Testis (tissue), 2 donors: ENCODE results near the gene C6orf52.

Experiments used
- POLR2A ChIP-seq: fragments of 450-650 bp; IDR thresholded peaks from one replicate; pipeline ENCODE4 v1.6.1; 2017; ENCODE audit warnings: antibody characterized with exemption, mild to moderate bottlenecking, moderate library complexity
- TF ChIP-seq, protein P1 (sequence below), 3 experiments: fragments of 450-650 bp in 2 of 3; fragments of 200-600 bp in 1 of 3; sonication (generic) in 1 of 3; IDR thresholded peaks; one replicate each; pipeline ENCODE4 v1.5.1; 2016 to 2019; ENCODE audit warnings: antibody characterized with exemption in 3 of 3, mild to moderate bottlenecking in 2 of 3, moderate library complexity in 1 of 3

DNA sequence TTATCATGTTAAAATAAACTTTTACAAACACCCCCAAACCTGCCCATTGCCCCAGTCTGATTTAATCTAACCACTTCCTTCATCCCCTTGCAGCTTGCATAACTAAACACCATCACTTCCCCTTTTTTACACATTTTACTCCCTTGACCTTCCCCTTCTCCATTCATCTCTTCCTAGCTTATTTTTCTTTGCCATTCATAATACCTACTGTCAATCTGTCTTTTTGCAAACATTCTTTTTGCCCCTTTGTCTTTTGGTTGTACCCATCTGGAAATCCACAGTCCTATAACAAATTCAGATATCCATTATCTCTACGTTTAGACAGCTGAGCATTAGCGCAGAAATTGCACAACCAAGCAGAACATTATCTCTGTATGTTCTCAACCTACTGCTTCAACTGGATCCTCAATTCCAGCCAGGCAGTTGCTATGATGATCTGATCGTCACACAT is 51.2 kb downstream of the C6orf52 start:
- TF ChIP-seq, protein P1, sequence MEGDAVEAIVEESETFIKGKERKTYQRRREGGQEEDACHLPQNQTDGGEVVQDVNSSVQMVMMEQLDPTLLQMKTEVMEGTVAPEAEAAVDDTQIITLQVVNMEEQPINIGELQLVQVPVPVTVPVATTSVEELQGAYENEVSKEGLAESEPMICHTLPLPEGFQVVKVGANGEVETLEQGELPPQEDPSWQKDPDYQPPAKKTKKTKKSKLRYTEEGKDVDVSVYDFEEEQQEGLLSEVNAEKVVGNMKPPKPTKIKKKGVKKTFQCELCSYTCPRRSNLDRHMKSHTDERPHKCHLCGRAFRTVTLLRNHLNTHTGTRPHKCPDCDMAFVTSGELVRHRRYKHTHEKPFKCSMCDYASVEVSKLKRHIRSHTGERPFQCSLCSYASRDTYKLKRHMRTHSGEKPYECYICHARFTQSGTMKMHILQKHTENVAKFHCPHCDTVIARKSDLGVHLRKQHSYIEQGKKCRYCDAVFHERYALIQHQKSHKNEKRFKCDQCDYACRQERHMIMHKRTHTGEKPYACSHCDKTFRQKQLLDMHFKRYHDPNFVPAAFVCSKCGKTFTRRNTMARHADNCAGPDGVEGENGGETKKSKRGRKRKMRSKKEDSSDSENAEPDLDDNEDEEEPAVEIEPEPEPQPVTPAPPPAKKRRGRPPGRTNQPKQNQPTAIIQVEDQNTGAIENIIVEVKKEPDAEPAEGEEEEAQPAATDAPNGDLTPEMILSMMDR (IDR thresholded peaks at IDR 0.05): no peak
- no peak for TF ChIP-seq POLR2A
